Lung (tissue), 12 donors: ENCODE measurements around the gene OSTN. TPM values are rescaled to one million over a fixed set of nuclear protein-coding genes. Genes with fewer than 3 reads are reported as not detected.

ENCODE experiments used
- ATAC-seq: fragments of 200-7000 bp; cut with Tn5 transposase; one replicate; pipeline ENCODE4 v1.9.1; 2020; ENCODE audit warnings: moderate number of reproducible peaks; ENCODE audit not compliant: insufficient read depth, low FRiP score
- DNase-seq, 3 donors: peaks; one replicate each; pipeline ENCODE4 v3.0.0-alpha.2; 2013 to 2017
- H3K27ac ChIP-seq, 2 donors: one replicate each; pipeline ENCODE4 v1.5.1; 2013; ENCODE audit warnings: mild to moderate bottlenecking in 2 of 2, moderate library complexity in 2 of 2, control low read depth in 1 of 2, inconsistent platforms in 1 of 2, low read depth in 1 of 2, low read length in 1 of 2
- H3K27me3 ChIP-seq, 3 donors: one replicate each; pipeline ENCODE4 v1.5.1; 2013; ENCODE audit warnings: low read length in 2 of 3; ENCODE audit not compliant: control insufficient read depth in 3 of 3, insufficient read depth in 3 of 3
- H3K36me3 ChIP-seq, 4 donors: one replicate each; pipeline ENCODE4 v1.5.1; 2013; ENCODE audit warnings: low read length in 4 of 4, mild to moderate bottlenecking in 1 of 4, moderate library complexity in 1 of 4; ENCODE audit not compliant: control insufficient read depth in 4 of 4, insufficient read depth in 4 of 4
- H3K4me1 ChIP-seq, 5 donors: one replicate each; pipeline ENCODE4 v1.5.1; 2013; ENCODE audit warnings: low read length in 5 of 5, mild to moderate bottlenecking in 2 of 5, moderate library complexity in 1 of 5; ENCODE audit not compliant: control insufficient read depth in 5 of 5, insufficient read depth in 5 of 5
- H3K4me3 ChIP-seq: one replicate; pipeline ENCODE4 v1.5.1; 2013; ENCODE audit warnings: mild to moderate bottlenecking, control low read depth, moderate library complexity
- H3K9ac ChIP-seq, 2 donors: one replicate each; pipeline ENCODE4 v1.5.1; 2013; ENCODE audit warnings: low read length in 2 of 2, control low read depth in 1 of 2; ENCODE audit not compliant: insufficient read depth in 1 of 2
- H3K9me3 ChIP-seq, 4 donors: one replicate each; pipeline ENCODE4 v1.5.1; 2013; ENCODE audit warnings: low read length in 3 of 4, mild to moderate bottlenecking in 1 of 4, moderate library complexity in 1 of 4; ENCODE audit not compliant: control insufficient read depth in 4 of 4, insufficient read depth in 3 of 4
- CTCF ChIP-seq: IDR thresholded peaks from 2 replicates; pipeline ENCODE4 v1.5.1; 2012; ENCODE audit warnings: mild to moderate bottlenecking; ENCODE audit errors: control extremely low read depth, extremely low read depth
- WGBS, 2 donors: extraction: QIAGEN DNeasy Blood & Tissue Kit; methylation state at CpG; one replicate each; pipeline ENCODE4 v1.1.7; 2013; 5-methylcytosine and 5-hydroxymethylcytosine counted together
- polyA plus RNA-seq, 2 donors: library from polyadenylated mRNA; stranded (reverse); fragments of 200-250 nt; gene quantifications; one replicate each; pipeline ENCODE4 v1.2.1, GENCODE V29; 2013
- total RNA-seq, 2 donors: library from RNA; depleted of rRNA in 1 of 2; stranded (reverse); fragments of >200 nt in 1 of 2; gene quantifications; one replicate each; pipeline ENCODE4 v1.2.1, GENCODE V29; 2014 to 2021
- donor health status: control.
- donor health status: control.
- donor health status: Bipolar disorder and iron deficiency.
- donor health status: healthy.
- donor health status: DM: yes; HTN: yes; CAD: no.

The OSTN gene
- total and polyA plus RNA-seq, 4 donors, result not detected

DNA sequence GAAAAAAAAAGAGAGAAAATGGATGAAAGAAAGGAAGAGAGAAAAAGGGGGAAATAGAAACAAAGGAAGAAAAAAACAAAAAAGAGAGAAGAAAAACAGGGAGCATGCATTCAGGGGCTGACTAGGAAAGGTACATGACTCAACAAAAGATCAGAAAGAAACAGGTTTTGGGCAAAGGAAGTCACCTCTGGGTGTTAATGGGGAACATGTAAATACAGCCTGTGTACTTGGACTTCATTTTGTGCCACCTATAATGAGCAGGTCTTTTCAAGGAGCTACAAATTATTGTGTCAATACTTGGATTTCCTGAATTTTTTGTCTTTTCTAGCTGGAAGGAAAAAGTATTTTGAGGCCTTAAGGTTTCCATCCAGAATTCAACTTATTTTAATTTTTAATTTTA, 76.7 kb downstream of the OSTN start:
- no peaks in the 10 kb centered on the region for H3K4me1 ChIP-seq
- no peak for TF ChIP-seq CTCF
- ATAC-seq, result no peak
- no peaks in the 10 kb centered on the region for H3K27me3 ChIP-seq
- H3K9ac ChIP-seq, result no peak overlapping the region
- H3K9me3 ChIP-seq, result no peaks in the 10 kb centered on the region
- no peak overlapping the region for H3K4me3 ChIP-seq
- no peak for DNase-seq
- no peaks in the 10 kb centered on the region for H3K36me3 ChIP-seq
- no peak overlapping the region for H3K27ac ChIP-seq

GRCh38 chr3:191280111-191280510, 81.1 kb downstream of the OSTN start:
- H3K9ac ChIP-seq, result no peak overlapping the region
- DNase-seq, result no peak
- no peak for ATAC-seq
- no peak overlapping the region for H3K27ac ChIP-seq
- no peaks in the 10 kb centered on the region for H3K36me3 ChIP-seq
- TF ChIP-seq CTCF, result no peak
- H3K27me3 ChIP-seq, result no peaks in the 10 kb centered on the region
- no peaks in the 10 kb centered on the region for H3K9me3 ChIP-seq
- H3K4me3 ChIP-seq, result no peak overlapping the region
- no peaks in the 10 kb centered on the region for H3K4me1 ChIP-seq
- WGBS, 2 donors, result 50 to 76% methylated on average over 1 of the region's 1 CpG

GRCh38 chr3:191280882-191281281, 81.8 kb downstream of the OSTN start:
- H3K4me3 ChIP-seq, result no peak overlapping the region
- H3K27ac ChIP-seq, result no peak overlapping the region
- TF ChIP-seq CTCF, result no peak
- no peaks in the 10 kb centered on the region for H3K4me1 ChIP-seq
- no peak for ATAC-seq
- H3K9me3 ChIP-seq, result no peaks in the 10 kb centered on the region
- no peaks in the 10 kb centered on the region for H3K36me3 ChIP-seq
- no peaks in the 10 kb centered on the region for H3K27me3 ChIP-seq
- H3K9ac ChIP-seq, result no peak overlapping the region
- no peak for DNase-seq
